Erythroblast (primary cell): Measurements from ENCODE around the gene CASZ1.

Experiments used
- GATA1 ChIP-seq: IDR thresholded peaks from 2 replicates; pipeline ENCODE4 v1.6.1; 2011; ENCODE audit warnings: low read depth, mild to moderate bottlenecking, control low read depth, low read length, moderate library complexity
- POLR2A ChIP-seq: IDR thresholded peaks from 2 replicates; pipeline ENCODE4 v1.6.1; 2011; ENCODE audit warnings: mild to moderate bottlenecking, low read length

DNA sequence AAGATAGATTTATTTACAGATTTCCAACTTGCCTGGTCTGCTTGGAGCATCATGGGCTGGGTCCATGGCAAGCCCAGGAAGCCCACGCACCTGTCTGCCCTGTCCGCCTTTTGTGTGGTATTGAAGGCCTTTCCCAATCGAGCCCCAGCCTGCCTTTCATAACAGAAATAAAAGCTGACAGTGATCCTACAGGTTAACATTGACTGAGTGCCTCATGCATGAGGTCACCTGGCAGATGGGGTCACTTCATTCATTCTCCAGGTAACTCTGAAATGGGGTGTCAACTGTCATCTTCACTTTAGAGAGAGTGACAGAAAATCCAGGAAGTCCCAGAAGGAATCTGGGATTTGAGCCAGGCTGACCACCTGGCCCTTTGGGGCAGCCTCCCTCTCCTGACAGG lies 36.3 kb upstream of the CASZ1 start:
- TF ChIP-seq POLR2A, result no peak
- TF ChIP-seq GATA1, result no peak
